Measurements from ENCODE around the gene PGGT1B.
A peak's percentile ranks its signal among the peaks of the same experiment; 100 is the strongest.

The PGGT1B gene

GRCh38 chr5:115186794-115187193 lies 75.9 kb downstream of the PGGT1B start:
- H3K4me3 ChIP-seq (ENCODE audit: low read depth, low read length), result no peak overlapping the region

DNA sequence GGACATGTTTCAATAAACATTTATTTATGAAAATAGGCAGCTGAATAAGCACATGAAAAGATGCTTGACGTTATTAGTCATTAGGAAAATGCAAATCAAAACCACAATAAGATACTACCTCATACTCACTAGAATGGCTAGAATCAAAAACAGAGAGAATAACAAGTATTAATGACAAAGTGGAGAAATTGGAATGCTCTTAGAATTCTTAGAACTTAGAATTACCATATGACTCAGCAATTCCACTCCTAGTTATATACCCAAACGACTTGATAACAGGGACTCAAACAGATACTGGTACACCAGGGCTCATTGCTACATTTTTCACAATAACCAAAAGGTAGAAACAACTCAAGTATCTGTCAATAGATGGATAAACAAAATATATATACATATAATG lies 77.9 kb downstream of the PGGT1B start:
- H3K4me3 ChIP-seq (ENCODE audit: low read depth, low read length), result no peak overlapping the region

- H3K4me3 ChIP-seq (ENCODE audit: low read depth, low read length), result no peak overlapping the region
These were observed 80.9 kb downstream of the PGGT1B start for GRCh38 chr5:115181757-115182156.

DNA sequence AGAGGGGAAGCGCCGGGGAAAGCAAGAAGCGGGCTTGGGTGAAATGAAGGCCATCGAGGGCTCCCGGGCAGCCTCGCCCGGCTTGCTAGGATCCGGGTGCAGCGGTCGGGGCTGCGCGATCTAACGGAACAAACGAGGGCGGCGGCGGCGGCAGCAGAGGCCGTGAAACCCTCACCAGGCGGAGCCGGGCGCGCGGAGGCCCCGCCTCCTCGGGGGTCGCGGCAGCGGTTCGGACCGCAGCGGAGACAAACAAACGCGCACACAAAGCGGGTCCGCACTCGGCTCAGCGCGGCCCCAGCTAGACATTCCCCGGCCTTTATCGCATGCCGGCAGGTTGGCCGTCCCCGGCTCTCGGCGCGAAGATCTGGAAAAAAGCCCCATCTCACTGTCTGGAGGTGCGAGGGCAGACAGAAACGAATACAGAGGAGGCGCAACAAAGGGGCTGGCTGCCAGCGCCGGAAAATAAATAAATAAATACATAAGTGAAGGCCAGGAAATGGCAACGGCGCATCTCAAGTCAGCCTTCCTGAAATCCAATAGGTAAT lies 82.4 kb downstream of the PGGT1B start:
- H3K4me3 ChIP-seq (ENCODE audit: low read depth, low read length), result peak overlapping the region; percentile 29

DNA sequence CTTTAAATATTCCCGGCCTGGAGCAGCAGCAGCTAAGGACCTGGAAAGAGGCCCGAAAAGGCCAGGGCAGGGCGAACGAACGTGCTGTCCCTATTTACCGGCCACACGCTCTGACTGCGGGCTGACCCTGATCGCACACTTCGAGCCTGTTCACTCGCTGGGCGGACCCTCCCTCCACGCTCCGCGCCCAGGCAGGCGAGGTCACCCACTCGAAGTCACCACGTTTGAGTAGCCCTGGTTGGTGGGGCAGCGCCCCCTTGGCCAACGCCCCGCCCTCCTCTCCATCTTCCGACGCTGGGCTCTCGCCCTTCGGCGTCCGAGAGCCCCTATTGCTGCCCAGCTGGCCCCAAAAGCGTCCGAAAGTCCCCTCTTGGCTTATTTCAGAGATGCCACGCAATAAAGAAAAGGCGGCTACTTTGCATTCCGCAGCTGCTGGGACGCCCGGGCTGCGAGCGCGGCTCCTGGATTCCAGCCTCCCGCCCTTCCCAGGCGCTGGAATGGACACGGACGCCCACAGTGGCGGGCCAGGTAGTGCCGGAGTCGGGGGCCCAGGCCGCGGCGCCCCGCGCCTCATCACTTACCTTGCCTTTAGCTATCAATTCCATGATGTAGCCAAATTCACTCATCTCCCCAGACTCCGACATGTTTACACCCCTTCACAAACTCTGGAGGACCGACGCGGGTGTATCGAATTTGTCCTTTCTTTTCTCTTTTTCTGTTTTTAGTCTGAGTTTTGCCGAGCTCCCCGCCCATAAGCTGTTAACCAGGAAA lies 83.1 kb downstream of the PGGT1B start:
- peak overlapping the region; percentile 29 for H3K4me3 ChIP-seq (ENCODE audit: low read depth, low read length)

GRCh38 chr5:115179030-115179393 lies 83.7 kb downstream of the PGGT1B start:
- H3K4me3 ChIP-seq (ENCODE audit: low read depth, low read length), result no peak overlapping the region

DNA sequence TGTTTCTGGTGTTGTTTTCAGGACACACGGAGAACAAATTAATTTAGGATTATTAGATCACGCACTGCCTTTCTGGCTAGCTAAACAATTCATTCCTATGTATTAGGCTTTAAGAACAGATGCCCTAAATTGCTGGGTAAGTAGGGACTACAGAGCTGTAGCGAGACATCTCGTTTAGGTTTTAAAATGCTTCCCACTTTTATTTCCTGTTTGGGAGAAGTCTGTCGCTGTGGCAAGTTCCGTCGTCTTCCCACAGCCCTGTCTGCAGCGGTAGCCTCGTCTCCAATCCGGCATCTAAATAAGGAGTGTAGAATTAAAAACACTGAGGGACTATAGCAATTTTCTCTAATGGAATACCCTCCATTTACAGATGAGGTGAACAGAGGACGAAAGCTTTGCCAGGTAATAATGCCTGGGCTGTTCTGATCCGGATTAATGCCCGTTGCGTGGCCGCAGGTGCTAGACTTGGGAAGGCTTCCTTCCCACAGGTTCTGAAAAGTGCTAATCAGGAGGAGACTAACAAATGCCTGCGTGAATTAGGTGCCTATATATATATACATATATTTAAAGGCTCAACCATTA lies 91.7 kb downstream of the PGGT1B start:
- peak overlapping the region; percentile 75 for H3K4me3 ChIP-seq (ENCODE audit: low read depth, low read length)

- peak overlapping the region; percentile 75 for H3K4me3 ChIP-seq (ENCODE audit: low read depth, low read length)
These were observed 92.3 kb downstream of the PGGT1B start for GRCh38 chr5:115170134-115170928.

GRCh38 chr5:115169487-115170133 lies 93.1 kb downstream of the PGGT1B start, which contains the start of gene TRIM36:
TRIM36 (minus strand) TSS chr5:115169908; CDS start chr5:115169634, 274 bp downstream.
- peak within 1 kb of the TSS; percentile 75 for H3K4me3 ChIP-seq (ENCODE audit: low read depth, low read length)

DNA sequence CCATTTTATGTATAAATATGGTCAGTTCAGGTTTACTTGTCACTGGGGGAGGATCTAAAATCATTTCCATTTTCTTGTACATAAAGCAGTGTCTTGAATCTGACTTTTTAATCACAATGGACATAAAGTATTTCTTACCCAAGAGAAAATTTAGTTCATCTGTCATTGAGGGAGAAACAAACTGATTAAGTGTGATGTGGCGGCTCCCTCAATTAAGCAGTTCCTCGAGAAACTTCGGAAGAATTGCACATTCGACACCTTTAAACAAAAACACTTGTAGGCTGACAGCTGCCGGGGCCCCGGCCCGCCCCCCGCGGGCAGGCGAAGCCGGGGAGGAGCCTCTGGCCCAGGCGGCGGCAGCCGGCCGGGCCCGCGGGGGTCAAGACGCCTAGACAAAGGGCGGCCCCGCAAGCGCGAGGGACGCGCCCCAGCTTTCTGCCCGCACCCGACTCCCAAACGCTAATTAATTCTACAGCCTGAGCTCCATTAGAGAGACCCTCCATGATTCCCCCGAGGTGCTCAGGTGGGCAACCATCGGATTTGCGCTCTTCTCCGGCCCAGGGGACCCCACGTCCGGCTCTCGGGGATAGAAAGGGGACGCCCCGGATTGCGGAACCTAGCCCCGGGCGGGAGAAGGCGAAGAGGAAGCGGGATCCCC lies 93.7 kb downstream of the PGGT1B start:
- H3K4me3 ChIP-seq (ENCODE audit: low read depth, low read length), result peak overlapping the region; percentile 75

- no peak overlapping the region for H3K4me3 ChIP-seq (ENCODE audit: low read depth, low read length)
These were observed 95.8 kb downstream of the PGGT1B start for GRCh38 chr5:115166744-115167393.

DNA sequence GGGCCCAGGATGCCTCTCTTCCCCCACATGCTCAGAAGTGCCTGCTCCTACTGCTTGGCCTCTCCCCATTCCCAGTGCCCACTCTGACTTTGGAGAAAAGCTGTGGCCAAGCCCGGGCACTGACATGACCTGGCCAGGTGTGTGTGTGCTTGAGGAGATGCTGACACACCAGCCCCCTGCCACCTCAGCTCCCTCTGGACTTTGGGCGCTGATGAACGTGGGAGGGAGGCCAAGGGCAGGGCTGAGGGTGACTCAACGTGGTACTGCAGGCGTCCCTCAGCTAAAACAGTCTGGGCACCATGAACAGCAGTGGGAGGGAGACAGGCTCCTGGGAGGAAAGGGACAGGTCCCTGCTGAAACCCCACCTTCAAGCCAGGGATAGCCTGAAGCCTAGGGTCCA lies 96.9 kb downstream of the PGGT1B start:
- H3K4me3 ChIP-seq (ENCODE audit: low read depth, low read length), result no peak overlapping the region

GRCh38 chr5:115160975-115161475 lies 101.7 kb downstream of the PGGT1B start:
- H3K4me3 ChIP-seq (ENCODE audit: low read depth, low read length), result no peak overlapping the region
